H1 (cell line): Measurements from ENCODE around the gene MYO9A. TPM values are rescaled to one million over a fixed set of nuclear protein-coding genes. Genes with fewer than 3 reads are reported as not detected.

ENCODE experiments used
- SP4 ChIP-seq: IDR thresholded peaks from 2 replicates; pipeline ENCODE4 v1.6.1; 2012; ENCODE audit warnings: low read length, inconsistent platforms
- polyA plus RNA-seq, 7 experiments: library from polyadenylated mRNA; depleted of rRNA in 3 of 7; stranded (reverse) in 5 of 7; unstranded in 2 of 7; fragments of >200 nt in 5 of 7; fragments of 200-250 nt in 2 of 7; gene quantifications; 1 replicate in 5 of 7; 2 replicates in 1 of 7; 4 replicates in 1 of 7; pipeline versions ENCODE4 v1.2.1 to v1.2.3, GENCODE V29; 2011 to 2013; ENCODE audit warnings: missing spikeins in 2 of 7, mixed read lengths in 2 of 7
- total RNA-seq: library from RNA; stranded (reverse); fragmentation: NEBNext Ultra II Directional; extraction: Animal tissue kit (Norgen Biotek cat#: 25700); gene quantifications from 2 replicates; pipeline ENCODE4 v1.2.1, GENCODE V29; 2021

Gene MYO9A
- total and polyA plus RNA-seq, 2 of the 8 experiments (the other 6 are each of a cell fraction or from before 2014, with no cell fraction given): 3.9 to 26.0 TPM

DNA sequence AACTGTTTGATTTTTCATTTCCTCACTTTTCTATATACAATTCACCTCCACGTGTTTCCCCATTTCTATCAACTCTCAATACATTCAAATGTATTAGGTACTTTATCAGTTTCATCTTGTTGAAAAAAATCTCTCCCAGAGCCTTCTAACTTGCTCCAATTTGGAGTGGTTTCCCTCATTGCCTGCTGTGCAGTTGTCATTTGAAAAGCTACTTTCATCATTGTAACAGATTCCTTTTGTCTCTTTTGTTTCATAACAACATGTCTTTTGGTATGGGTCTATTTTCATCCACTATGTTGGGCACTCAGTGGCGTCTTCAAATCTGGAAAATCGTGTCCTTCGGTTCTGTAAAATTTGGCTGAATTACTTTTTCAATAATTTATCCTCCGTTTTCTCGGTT, 232.6 kb downstream of the MYO9A start (continued):
- no peak for TF ChIP-seq SP4
- TF ChIP-seq, all 59 proteins: peak for 0
